Suprapubic skin (tissue), 4 donors: ENCODE results near the gene SOX6. TPM values are rescaled to one million over a fixed set of nuclear protein-coding genes. Genes with fewer than 3 reads are reported as not detected.
A peak's percentile ranks its signal among the peaks of the same experiment; 100 is the strongest.
"Not testable (repeated sequence)": the region's sequence is repeated elsewhere in the genome, so short reads cannot be mapped to it uniquely, and the experiment has no call there.

Experiments used
- DNase-seq, 2 donors: peaks; one replicate each; pipeline ENCODE4 v3.0.0-alpha.2; 2019; ENCODE audit warnings: low spot score in 2 of 2
- H3K27ac ChIP-seq: fragments of 200-600 bp; sonication (generic); one replicate; pipeline ENCODE4 v1.5.1; 2019
- H3K27me3 ChIP-seq: fragments of 200-600 bp; sonication (generic); one replicate; pipeline ENCODE4 v1.5.1; 2019
- H3K36me3 ChIP-seq: fragments of 200-600 bp; sonication (generic); one replicate; pipeline ENCODE4 v1.5.1; 2019
- H3K4me1 ChIP-seq: fragments of 200-600 bp; sonication (generic); one replicate; pipeline ENCODE4 v1.5.1; 2019
- H3K4me3 ChIP-seq: fragments of 200-600 bp; sonication (generic); one replicate; pipeline ENCODE4 v1.5.1; 2019; ENCODE audit warnings: mild to moderate bottlenecking
- H3K9me3 ChIP-seq: fragments of 200-600 bp; sonication (generic); one replicate; pipeline ENCODE4 v1.5.1; 2019
- EP300 ChIP-seq: sonication (generic); formaldehyde crosslinking; IDR thresholded peaks from one replicate; pipeline ENCODE4 v1.6.1; 2017; ENCODE audit warnings: antibody characterized with exemption
- POLR2A ChIP-seq, 2 donors: fragments of 450-650 bp; IDR thresholded peaks; one replicate each; pipeline ENCODE4 v1.6.1; 2017; ENCODE audit warnings: antibody characterized with exemption in 2 of 2, mild to moderate bottlenecking in 2 of 2, moderate library complexity in 2 of 2
- POLR2AphosphoS5 ChIP-seq, 3 donors: sonication (generic); formaldehyde crosslinking; IDR thresholded peaks; one replicate each; pipeline ENCODE4 v1.6.1; 2017; ENCODE audit warnings: antibody characterized with exemption in 3 of 3
- WGBS: methylation state at CpG from one replicate; pipeline ENCODE4 v1.1.5; 2018; 5-methylcytosine and 5-hydroxymethylcytosine counted together
- total RNA-seq, 4 donors: library from RNA; depleted of rRNA; stranded (reverse); fragments of >200 nt; gene quantifications; one replicate each; pipeline ENCODE4 v1.1.0, GENCODE V29; 2016
- TF ChIP-seq, protein P1 (sequence below), 2 donors: fragments of 200-600 bp in 1 of 2; fragments of 450-650 bp in 1 of 2; sonication (generic) in 1 of 2; IDR thresholded peaks; one replicate each; pipeline ENCODE4 v1.5.1; 2016 to 2019; ENCODE audit warnings: antibody characterized with exemption in 2 of 2, mild to moderate bottlenecking in 1 of 2, moderate library complexity in 1 of 2

SOX6 gene
- total RNA-seq, 4 donors from 2014 or later = 12.1 to 32.0 (median 23.8) TPM

DNA sequence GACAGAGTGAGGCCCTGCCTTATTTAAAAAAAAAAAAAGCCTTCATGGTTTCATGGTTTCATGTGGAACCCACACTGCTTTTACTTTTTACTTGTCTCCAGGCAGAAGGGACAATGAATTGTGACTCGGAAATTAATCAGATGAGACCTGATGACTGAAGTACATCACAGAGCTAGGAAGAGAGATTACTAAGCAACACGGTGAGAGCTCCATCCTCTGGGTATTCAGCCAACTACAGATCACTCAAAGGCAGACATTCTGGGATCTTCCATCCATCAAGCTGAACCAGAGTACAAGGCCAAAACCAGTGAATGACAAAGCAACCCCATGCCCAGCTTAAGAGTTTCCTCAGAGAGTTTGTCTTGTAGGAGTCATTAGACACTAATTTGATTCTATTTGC is 433.2 kb downstream of the SOX6 start:
- no peak for DNase-seq
- Histone ChIP-seq H3K4me3 (no peak overlapping the region), H3K9me3 (no peaks in the 10 kb centered on the region)

DNA sequence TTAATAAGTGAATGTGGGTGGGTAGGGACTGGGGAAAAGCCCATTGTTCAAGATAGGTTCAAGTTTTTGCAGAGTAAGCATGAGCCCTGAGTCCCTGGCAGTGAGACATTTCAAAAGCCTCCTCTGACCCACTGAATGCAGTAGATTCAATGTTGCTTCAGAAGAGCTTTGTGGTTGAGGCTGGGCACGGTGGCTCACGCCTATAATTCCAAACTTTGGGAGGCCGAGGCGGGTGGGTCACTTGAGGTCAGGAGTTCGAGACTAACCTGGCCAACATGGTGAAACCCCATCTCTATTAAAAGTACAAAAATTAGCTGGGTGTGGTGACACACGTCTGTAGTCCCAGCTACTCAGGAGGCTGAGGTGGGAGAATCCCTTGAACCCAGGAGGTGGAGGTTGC is 433.6 kb downstream of the SOX6 start:
- not testable (repeated sequence) for DNase-seq, H3K4me1 ChIP-seq, H3K27me3 ChIP-seq, H3K36me3 ChIP-seq, H3K9me3 ChIP-seq, H3K4me3 ChIP-seq, H3K27ac ChIP-seq
- WGBS = 98% methylated on average over 6 of the region's 6 CpGs

More for the DNA sequence above, 433.2 kb downstream of the SOX6 start:
- H3K4me1 ChIP-seq = peaks cover under 1% of the 10 kb centered on the region
- H3K27ac ChIP-seq = no peak overlapping the region
- TF ChIP-seq POLR2A (IDR thresholded peaks at IDR 0.05) (no peak), EP300 (no peak), POLR2AphosphoS5 (IDR thresholded peaks at IDR 0.05) (no peak)
- TF ChIP-seq, protein P1, sequence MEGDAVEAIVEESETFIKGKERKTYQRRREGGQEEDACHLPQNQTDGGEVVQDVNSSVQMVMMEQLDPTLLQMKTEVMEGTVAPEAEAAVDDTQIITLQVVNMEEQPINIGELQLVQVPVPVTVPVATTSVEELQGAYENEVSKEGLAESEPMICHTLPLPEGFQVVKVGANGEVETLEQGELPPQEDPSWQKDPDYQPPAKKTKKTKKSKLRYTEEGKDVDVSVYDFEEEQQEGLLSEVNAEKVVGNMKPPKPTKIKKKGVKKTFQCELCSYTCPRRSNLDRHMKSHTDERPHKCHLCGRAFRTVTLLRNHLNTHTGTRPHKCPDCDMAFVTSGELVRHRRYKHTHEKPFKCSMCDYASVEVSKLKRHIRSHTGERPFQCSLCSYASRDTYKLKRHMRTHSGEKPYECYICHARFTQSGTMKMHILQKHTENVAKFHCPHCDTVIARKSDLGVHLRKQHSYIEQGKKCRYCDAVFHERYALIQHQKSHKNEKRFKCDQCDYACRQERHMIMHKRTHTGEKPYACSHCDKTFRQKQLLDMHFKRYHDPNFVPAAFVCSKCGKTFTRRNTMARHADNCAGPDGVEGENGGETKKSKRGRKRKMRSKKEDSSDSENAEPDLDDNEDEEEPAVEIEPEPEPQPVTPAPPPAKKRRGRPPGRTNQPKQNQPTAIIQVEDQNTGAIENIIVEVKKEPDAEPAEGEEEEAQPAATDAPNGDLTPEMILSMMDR (IDR thresholded peaks at IDR 0.05) = no peak
- H3K36me3 ChIP-seq = no peaks in the 10 kb centered on the region
- WGBS = 56% methylated on average over 2 of the region's 2 CpGs
- no peaks in the 10 kb centered on the region for H3K27me3 ChIP-seq

DNA sequence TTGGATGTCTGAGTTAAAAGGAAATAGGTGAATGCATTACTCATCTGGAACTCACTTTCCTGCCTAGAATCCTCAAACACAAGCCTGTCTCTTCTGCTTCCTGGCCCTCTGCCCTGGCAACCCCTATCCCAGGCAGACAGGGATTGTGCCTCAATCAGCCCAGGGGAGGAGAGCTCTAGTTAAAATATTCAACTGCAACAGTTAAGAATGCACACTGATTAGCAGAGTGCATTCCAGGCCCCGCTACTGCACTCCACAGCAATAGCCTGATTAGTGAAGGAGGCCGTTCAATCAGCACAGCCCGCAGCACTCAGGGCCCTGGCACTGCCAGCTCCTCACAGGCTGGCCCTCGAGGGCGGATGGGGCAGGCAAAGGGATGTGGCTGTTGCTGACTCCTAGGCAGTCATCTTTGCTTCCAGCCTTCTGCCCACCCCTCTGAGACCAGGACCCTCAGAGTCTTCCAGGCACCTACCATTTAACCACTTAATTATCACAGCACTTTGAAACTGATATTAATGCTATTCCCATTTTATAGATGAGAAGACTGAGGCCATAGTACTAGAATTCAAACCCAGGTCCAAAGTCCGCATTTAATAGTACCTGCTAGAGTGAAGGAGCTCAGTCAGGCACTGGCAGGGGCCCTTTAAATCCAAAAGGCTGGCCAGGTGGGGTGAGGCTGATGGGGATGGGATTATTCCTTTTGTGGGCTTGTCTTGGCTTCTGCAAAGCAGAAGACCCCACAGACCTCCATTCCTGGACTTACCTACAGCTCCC is 435.3 kb downstream of the SOX6 start:
- no peak for DNase-seq
- no peaks in the 10 kb centered on the region for H3K36me3 ChIP-seq
- H3K4me1 ChIP-seq = no peaks in the 10 kb centered on the region
- no peaks in the 10 kb centered on the region for H3K9me3 ChIP-seq
- TF ChIP-seq, protein P1 (IDR thresholded peaks at IDR 0.05) = no peak
- TF ChIP-seq POLR2A (IDR thresholded peaks at IDR 0.05) = no peak
- no peak for TF ChIP-seq POLR2AphosphoS5 (IDR thresholded peaks at IDR 0.05)
- TF ChIP-seq EP300 = no peak
- H3K27ac ChIP-seq = no peak overlapping the region
- WGBS = 78% methylated on average over 3 of the region's 6 CpGs
- H3K27me3 ChIP-seq = no peaks in the 10 kb centered on the region
- H3K4me3 ChIP-seq = no peak overlapping the region

DNA sequence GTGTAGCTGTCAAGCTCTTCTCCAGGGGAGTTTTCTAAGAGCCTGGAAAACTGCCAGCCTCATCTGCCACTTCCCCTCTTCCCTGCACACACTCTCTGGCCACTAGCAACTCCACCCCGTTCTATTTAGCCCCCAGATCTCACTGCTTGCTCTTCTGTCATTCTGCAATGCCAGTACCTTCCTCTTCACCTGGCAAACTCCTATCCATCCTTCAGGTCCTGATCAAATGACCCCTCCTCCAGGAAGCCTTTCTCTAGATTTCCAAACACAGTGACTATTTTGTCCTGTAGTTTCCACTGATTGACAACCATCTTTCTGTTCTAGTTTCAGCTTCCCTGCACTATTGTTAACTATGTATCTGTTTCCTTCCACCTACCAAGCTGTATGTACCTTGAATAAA is 437.7 kb downstream of the SOX6 start:
- no peaks in the 10 kb centered on the region for H3K4me1 ChIP-seq
- H3K36me3 ChIP-seq = no peaks in the 10 kb centered on the region
- DNase-seq = no peak
- no peak for TF ChIP-seq EP300
- no peak for TF ChIP-seq POLR2A (IDR thresholded peaks at IDR 0.05)
- TF ChIP-seq, protein P1 (IDR thresholded peaks at IDR 0.05) = no peak
- TF ChIP-seq POLR2AphosphoS5 (IDR thresholded peaks at IDR 0.05) = no peak
- 79% methylated on average over 1 of the region's 1 CpG for WGBS
- no peak overlapping the region for H3K27ac ChIP-seq
- no peaks in the 10 kb centered on the region for H3K9me3 ChIP-seq
- H3K4me3 ChIP-seq = no peak overlapping the region
- H3K27me3 ChIP-seq = no peaks in the 10 kb centered on the region

DNA sequence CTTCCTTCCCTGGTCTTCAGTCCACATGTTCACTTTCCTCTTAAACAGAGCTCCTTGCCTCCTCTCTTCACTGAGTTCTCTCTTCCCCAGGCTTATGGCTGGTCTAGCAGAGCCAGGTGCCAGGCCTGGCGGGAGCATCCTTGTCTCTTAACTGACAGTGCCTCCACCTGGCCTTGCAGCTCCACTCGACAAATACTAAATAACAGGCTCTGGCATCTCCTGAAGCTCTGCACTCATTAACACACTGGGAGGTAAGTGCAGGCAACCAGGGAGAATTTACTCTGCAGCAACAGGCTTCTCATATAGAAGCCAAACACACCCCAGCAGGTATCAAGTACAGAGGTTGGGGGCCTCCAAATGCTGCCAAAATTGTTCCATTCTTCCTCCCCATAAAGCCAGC is 438.1 kb downstream of the SOX6 start:
- Histone ChIP-seq H3K9me3 (no peaks in the 10 kb centered on the region), H3K27ac (no peak overlapping the region), H3K4me1 (no peaks in the 10 kb centered on the region), H3K27me3 (no peaks in the 10 kb centered on the region), H3K4me3 (no peak overlapping the region), H3K36me3 (no peaks in the 10 kb centered on the region)
- peak; percentile 11 to 45 for DNase-seq
- 90% methylated on average over 2 of the region's 2 CpGs for WGBS
- TF ChIP-seq, protein P1 (IDR thresholded peaks at IDR 0.05) = no peak
- no peak for TF ChIP-seq POLR2A (IDR thresholded peaks at IDR 0.05)
- no peak for TF ChIP-seq EP300
- TF ChIP-seq POLR2AphosphoS5 (IDR thresholded peaks at IDR 0.05) = no peak
